Transverse colon (tissue), 4 donors: ENCODE data around the gene NME5. TPM values are rescaled to one million over a fixed set of nuclear protein-coding genes. Genes with fewer than 3 reads are reported as not detected.

ENCODE experiments used
- DNase-seq: peaks from one replicate; pipeline ENCODE4 v3.0.0-alpha.2; 2019
- H3K27ac ChIP-seq, 4 donors: fragments of 200-600 bp; sonication (generic); 2 replicates each; pipeline ENCODE4 v1.5.1; 2016 to 2018; ENCODE audit warnings: inconsistent platforms in 4 of 4
- H3K27me3 ChIP-seq: fragments of 200-600 bp; sonication (generic); 2 replicates; pipeline ENCODE4 v1.5.1; 2017; ENCODE audit warnings: inconsistent platforms
- H3K36me3 ChIP-seq, 4 donors: fragments of 200-600 bp; sonication (generic); 2 replicates each; pipeline ENCODE4 v1.5.1; 2017 to 2019; ENCODE audit warnings: inconsistent platforms in 4 of 4
- H3K4me1 ChIP-seq, 4 donors: fragments of 200-600 bp; sonication (generic); 2 replicates each; pipeline ENCODE4 v1.5.1; 2017 to 2020; ENCODE audit warnings: inconsistent platforms in 4 of 4
- H3K4me3 ChIP-seq, 4 donors: fragments of 200-600 bp; sonication (generic); 1 replicate in 1 of 4; 2 replicates in 3 of 4; pipeline versions ENCODE4 v1.5.1 to v1.6.1; 2017 to 2019; ENCODE audit warnings: inconsistent platforms in 4 of 4
- H3K9me3 ChIP-seq, 2 donors: fragments of 200-600 bp; sonication (generic); 2 replicates each; pipeline ENCODE4 v1.5.1; 2017 to 2019; ENCODE audit warnings: inconsistent platforms in 2 of 2
- EP300 ChIP-seq: sonication (generic); formaldehyde crosslinking; IDR thresholded peaks from one replicate; pipeline ENCODE4 v1.6.1; 2017; ENCODE audit warnings: antibody characterized with exemption, low read depth
- POLR2A ChIP-seq: fragments of 450-650 bp; IDR thresholded peaks from one replicate; pipeline ENCODE4 v1.6.1; 2016; ENCODE audit warnings: antibody characterized with exemption, mild to moderate bottlenecking, moderate library complexity
- POLR2AphosphoS5 ChIP-seq, 3 donors: sonication (generic); formaldehyde crosslinking; IDR thresholded peaks; one replicate each; pipeline ENCODE4 v1.6.1; 2016; ENCODE audit warnings: antibody characterized with exemption in 3 of 3
- WGBS, 2 donors: methylation state at CpG; one replicate each; pipeline ENCODE4 v1.1.5; 2018; ENCODE audit warnings: low coverage in 1 of 2; 5-methylcytosine and 5-hydroxymethylcytosine counted together
- in situ Hi-C, 4 donors: fragments of 200-750 bp; cut with MboI; loops; one replicate each; pipeline versions ENCODE4 v1.15.0 to v1.15.1; 2017; ENCODE audit warnings: low sequenced_read_pairs in 3 of 4, low pct_ligation_motif_present in 1 of 4, low pct_unique_long_range_greater_than_20kb in 1 of 4
- intact Hi-C: fragments of 100-400 bp; cut with DNase I; formaldehyde crosslinking; loops from one replicate; pipeline ENCODE4 v1.15.1; 2023; ENCODE audit warnings: low total_unique reads
- total RNA-seq, 4 donors: library from RNA; depleted of rRNA; stranded (reverse); fragments of >200 nt; gene quantifications; one replicate each; pipeline ENCODE4 v1.1.0, GENCODE V29; 2016
- TF ChIP-seq, protein P1 (sequence below), 5 experiments: fragments of 200-600 bp in 3 of 5; fragments of 450-650 bp in 2 of 5; sonication (generic) in 3 of 5; IDR thresholded peaks; 1 replicate in 2 of 5; 2 replicates in 3 of 5; pipeline ENCODE4 v1.5.1; 2016 to 2017; ENCODE audit warnings: antibody characterized with exemption in 5 of 5, inconsistent platforms in 3 of 5, mild to moderate bottlenecking in 2 of 5, moderate library complexity in 1 of 5

Gene NME5
- total RNA-seq, 4 donors from 2014 or later: not detected

DNA sequence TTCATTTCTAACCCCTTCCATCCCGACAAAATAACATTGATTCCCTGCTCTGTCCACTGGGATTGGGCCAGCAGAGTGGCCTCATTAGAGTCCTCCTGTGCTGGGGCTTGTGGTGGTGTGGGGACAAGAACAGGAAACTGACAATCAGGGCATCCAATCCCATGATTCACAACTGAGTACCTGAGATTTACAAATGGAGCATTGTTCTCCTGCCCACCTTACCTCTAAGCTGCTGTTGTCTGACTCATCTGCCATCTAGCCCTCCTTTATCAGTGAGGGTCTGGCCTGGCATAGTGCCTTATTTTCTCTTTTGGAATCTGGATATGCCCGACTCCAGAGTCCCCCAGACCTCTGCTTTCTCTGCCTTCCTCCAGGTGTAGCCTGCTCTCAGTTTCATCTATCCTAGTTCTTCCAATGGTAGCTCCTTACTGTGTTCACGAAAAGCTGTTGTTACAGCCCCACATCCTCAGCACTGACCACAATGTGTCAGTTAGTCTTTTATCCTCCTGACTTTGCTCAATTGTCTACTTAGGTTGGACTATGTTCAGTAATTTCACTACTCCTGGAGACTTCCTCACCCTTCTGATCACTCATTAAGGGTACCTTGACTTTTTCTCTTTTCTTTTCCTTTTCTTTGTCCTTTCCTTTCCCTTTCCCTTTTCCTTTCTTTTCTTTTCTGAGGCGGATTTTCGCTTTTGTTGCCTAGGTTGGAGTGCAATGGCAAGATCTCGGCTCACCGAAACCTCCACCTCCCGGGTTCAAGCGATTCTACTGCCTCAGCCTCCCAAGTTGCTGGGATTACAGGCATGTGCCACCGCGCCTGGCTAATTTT, 42.0 kb downstream of the NME5 start:
- no peak for TF ChIP-seq EP300
- no peak for TF ChIP-seq POLR2AphosphoS5 (IDR thresholded peaks at IDR 0.05)
- TF ChIP-seq, protein P1, sequence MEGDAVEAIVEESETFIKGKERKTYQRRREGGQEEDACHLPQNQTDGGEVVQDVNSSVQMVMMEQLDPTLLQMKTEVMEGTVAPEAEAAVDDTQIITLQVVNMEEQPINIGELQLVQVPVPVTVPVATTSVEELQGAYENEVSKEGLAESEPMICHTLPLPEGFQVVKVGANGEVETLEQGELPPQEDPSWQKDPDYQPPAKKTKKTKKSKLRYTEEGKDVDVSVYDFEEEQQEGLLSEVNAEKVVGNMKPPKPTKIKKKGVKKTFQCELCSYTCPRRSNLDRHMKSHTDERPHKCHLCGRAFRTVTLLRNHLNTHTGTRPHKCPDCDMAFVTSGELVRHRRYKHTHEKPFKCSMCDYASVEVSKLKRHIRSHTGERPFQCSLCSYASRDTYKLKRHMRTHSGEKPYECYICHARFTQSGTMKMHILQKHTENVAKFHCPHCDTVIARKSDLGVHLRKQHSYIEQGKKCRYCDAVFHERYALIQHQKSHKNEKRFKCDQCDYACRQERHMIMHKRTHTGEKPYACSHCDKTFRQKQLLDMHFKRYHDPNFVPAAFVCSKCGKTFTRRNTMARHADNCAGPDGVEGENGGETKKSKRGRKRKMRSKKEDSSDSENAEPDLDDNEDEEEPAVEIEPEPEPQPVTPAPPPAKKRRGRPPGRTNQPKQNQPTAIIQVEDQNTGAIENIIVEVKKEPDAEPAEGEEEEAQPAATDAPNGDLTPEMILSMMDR (IDR thresholded peaks at IDR 0.05): no peak
- TF ChIP-seq POLR2A: no peak
- Histone ChIP-seq H3K36me3 (no peaks in the 10 kb centered on the region), H3K27me3 (peaks cover 4% of the 10 kb centered on the region), H3K27ac (no peak overlapping the region), H3K9me3 (no peaks in the 10 kb centered on the region), H3K4me1 (no peaks in the 10 kb centered on the region), H3K4me3 (no peak overlapping the region)
- in situ Hi-C loops (no loop called here), intact Hi-C loops (no loop called here)
- DNase-seq: no peak
- 83 to 86% methylated on average over 10 to 11 of the region's 11 CpGs for WGBS, 2 donors

DNA sequence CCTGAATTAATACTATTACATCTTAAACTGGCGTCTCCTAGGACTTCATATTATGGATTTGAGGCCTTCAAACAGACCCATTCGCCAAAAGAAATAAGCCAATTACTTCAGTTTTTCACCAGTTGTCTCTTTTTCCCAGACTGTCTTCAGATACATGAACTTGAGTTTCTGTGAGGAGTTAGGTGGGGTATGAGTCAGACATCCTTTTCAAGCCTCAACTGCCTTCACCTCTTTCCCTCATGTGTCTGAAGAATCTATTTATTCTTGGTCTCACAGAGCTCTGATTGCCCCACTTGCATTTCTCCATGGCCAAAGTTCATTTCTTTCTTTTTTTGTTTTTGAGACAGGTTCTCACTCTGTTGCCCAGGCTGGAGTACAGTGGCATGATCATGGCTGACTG, 42.9 kb downstream of the NME5 start:
- 78 to 96% methylated on average over 2 of the region's 2 CpGs for WGBS, 2 donors
- Histone ChIP-seq H3K27me3 (peaks cover 6% of the 10 kb centered on the region), H3K4me1 (no peaks in the 10 kb centered on the region), H3K36me3 (no peaks in the 10 kb centered on the region), H3K27ac (no peak overlapping the region), H3K9me3 (no peaks in the 10 kb centered on the region), H3K4me3 (no peak overlapping the region)
- DNase-seq: no peak
- TF ChIP-seq POLR2A (no peak), POLR2AphosphoS5 (IDR thresholded peaks at IDR 0.05) (no peak), EP300 (no peak)
- TF ChIP-seq, protein P1 (IDR thresholded peaks at IDR 0.05): no peak
- intact Hi-C loops: no loop called here
- in situ Hi-C loops: no loop called here

DNA sequence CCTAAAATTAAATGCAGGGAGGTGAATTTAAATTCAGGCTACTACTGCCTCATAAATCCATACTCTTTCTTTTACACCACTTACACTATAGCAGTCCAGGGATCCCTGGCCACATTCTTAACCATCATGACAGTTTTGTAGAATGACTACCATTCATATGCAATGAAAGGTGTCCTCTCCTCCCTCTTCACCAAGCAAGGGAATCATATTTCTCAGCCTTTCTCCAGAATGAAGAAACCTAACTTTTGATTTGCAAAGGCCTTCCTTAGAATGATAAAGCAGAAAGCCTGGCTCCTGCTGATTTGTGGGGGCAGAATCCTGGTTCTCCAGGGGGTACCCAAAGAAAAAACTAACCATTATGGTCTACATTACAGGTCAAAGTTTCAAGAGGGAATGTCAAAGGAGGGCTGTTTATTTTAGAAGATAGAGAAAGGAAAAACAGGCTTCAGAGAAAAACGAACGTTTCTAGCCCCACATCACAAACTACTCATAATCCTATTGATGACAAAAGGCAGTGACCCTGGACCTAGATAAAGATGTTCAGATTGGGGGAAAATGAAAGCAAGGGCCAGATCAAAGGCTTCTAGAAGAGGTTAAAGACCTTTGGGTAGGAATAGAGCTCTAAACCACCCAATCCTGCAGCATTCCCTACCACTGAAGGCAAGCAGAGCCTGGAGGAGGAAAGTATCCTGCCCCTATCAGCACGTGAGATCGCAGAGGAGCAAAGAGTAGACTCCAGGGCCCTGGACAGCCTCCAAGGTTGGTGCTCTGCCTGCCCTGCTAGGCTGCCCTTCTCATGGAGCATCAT, 43.9 kb downstream of the NME5 start:
- Histone ChIP-seq H3K9me3 (no peaks in the 10 kb centered on the region), H3K27me3 (peaks cover 6% of the 10 kb centered on the region), H3K27ac (no peak overlapping the region), H3K36me3 (no peaks in the 10 kb centered on the region), H3K4me3 (no peak overlapping the region), H3K4me1 (no peaks in the 10 kb centered on the region)
- 68 to 71% methylated on average over 4 of the region's 4 CpGs for WGBS, 2 donors
- intact Hi-C loops: no loop called here
- in situ Hi-C loops: no loop called here
- no peak for DNase-seq
- TF ChIP-seq POLR2A: no peak
- no peak for TF ChIP-seq POLR2AphosphoS5 (IDR thresholded peaks at IDR 0.05)
- TF ChIP-seq EP300: no peak
- TF ChIP-seq, protein P1 (IDR thresholded peaks at IDR 0.05): no peak

DNA sequence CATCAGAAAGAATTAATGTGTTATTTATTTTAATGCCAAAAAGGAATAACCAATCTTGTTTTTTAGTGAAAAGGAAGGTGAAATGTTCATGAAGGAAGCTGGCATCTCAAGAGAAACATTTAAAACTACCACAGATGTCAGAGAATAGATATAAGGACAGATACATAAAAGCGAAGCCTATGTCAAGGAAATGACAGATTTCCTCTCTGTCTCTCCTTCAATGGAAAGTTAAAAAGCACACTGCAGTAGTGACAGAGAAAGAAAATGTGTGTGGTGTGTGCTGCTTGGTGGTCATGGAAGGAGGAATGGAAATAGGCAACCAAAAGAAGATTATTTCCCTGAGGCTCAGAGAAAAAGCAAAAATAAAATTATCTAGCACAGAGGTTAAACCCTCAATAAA, 46.2 kb downstream of the NME5 start:
- no peaks in the 10 kb centered on the region for H3K4me1 ChIP-seq
- WGBS, 2 donors: 72 to 81% methylated on average over 1 of the region's 1 CpG
- H3K4me3 ChIP-seq: no peak overlapping the region
- peaks cover 6% of the 10 kb centered on the region for H3K27me3 ChIP-seq
- in situ Hi-C loops: no loop called here
- no peaks in the 10 kb centered on the region for H3K9me3 ChIP-seq
- TF ChIP-seq POLR2A (no peak), POLR2AphosphoS5 (IDR thresholded peaks at IDR 0.05) (no peak), EP300 (no peak)
- TF ChIP-seq, protein P1 (IDR thresholded peaks at IDR 0.05): no peak
- no peak overlapping the region for H3K27ac ChIP-seq
- no peak for DNase-seq
- intact Hi-C loops: no loop called here
- H3K36me3 ChIP-seq: no peaks in the 10 kb centered on the region
